NB4 (cell line): Measurements from ENCODE around the gene QTRT2.

Experiments
- CTCF ChIP-seq: IDR thresholded peaks from one replicate; pipeline ENCODE4 v1.5.1; 2012; ENCODE audit warnings: low read depth, low read length
- MAX ChIP-seq: IDR thresholded peaks from 2 replicates; pipeline ENCODE4 v1.6.1; 2011; ENCODE audit warnings: low read depth, low read length
- MYC ChIP-seq: IDR thresholded peaks from 2 replicates; pipeline ENCODE4 v1.6.1; 2011; ENCODE audit warnings: low read depth, low read length
- POLR2A ChIP-seq: IDR thresholded peaks from 2 replicates; pipeline ENCODE4 v1.6.1; 2011; ENCODE audit warnings: mild to moderate bottlenecking; ENCODE audit not compliant: insufficient read length; ENCODE audit errors: extremely low read depth

GRCh38 chr3:114092151-114093015, 35.8 kb downstream of the QTRT2 start:
- no peak for TF ChIP-seq CTCF
- no peak for TF ChIP-seq MAX
- no peak for TF ChIP-seq POLR2A
- no peak for TF ChIP-seq MYC
